HG02759 (cell line): ENCODE results near the gene LRRC52.
"Not testable (repeated sequence)": the region's sequence is repeated elsewhere in the genome, so short reads cannot be mapped to it uniquely, and the experiment has no call there.

Experiments used
- ATAC-seq: cut with Tn5 transposase; IDR thresholded peaks from one replicate; pipeline ENCODE4 v1.9.1; 2021; ENCODE audit warnings: mild to moderate bottlenecking, moderate library complexity; ENCODE audit not compliant: unreplicated experiment

The LRRC52 gene

GRCh38 chr1:165580931-165581871, 37.4 kb downstream of the LRRC52 start:
- no peak for ATAC-seq

DNA sequence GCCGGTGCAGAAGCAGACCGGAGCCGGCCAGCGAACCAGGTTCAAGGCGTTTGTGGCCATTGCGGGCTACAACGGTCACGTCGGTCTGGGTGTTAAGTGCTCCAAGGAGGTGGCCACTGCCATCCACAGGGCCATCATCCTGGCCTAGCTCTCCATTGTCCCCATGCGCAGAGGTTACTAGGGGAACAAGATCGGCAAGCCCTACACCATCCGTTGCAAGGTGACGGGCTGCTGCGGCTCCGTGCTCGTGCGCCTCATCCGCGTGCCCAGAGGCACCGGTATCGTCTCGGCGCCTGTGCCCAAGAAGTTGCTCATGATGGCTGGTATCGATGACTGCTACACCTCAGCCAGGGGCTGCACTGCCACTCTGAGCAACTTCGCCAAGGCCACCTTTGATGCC, 38.1 kb downstream of the LRRC52 start:
- ATAC-seq: no peak

DNA sequence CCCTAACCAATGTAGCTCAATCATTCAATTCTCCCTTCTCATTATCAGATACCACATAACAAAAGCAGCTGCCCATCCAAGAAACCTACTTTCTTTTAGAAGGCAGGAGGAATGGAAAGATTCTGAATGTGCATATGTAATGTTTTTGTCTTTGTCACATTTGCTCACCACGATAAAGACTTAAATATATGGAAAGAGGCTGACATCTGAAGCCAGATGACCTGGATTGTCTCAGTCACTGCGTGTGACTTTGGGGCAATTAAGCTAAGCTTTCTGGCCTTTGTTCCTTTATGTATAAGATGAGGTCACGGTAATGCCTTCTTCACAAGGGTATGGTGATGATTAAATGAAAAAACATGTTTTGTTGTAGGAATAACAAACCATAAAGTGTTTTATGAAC, 42.6 kb downstream of the LRRC52 start:
- ATAC-seq: no peak

DNA sequence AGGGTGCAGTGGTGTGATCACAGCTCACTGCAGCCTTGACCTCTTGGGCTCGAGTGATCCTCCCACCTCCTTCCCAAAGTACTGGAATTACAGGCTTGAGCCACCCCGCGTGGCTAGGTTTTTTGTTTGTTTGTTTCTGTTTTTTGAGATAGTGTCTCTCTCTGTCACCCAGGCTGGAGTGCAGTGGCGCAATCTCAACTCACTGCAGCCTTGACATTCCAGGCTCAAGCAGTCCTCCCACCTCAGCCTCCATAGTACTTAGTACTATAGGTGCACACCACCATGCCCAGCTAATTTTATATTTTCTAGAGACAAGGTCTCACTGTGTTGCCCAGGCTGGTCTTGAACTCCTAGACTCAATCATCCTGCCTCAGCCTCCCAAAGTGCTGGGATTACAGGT, 47.6 kb downstream of the LRRC52 start:
- not testable (repeated sequence) for ATAC-seq

- no peak for ATAC-seq
These were observed 49.4 kb downstream of the LRRC52 start for GRCh38 chr1:165592945-165593823.

- no peak for ATAC-seq
These were observed 51.6 kb downstream of the LRRC52 start for GRCh38 chr1:165595246-165595938.

GRCh38 chr1:165597883-165598675, 54.3 kb downstream of the LRRC52 start:
- ATAC-seq: peak; percentile 97

DNA sequence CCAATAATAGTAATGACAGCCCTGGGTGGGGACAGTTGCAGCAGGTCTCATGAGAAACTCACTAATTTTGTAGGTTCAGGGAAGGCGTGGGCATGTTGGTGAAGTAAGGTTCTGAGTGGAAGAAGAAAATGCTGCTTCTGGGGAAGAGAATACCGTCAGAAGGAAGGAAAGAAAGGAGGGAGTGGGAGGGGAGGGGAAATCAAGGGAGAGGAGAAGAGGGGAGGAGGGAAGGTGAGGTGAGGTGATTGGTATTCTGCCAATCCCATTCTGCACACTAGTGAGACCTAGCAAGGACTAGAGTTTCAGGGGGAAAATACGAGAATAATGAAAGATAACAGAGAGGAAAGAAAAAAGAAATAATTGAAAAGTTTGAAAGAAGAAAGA, 54.9 kb downstream of the LRRC52 start:
- ATAC-seq: no peak

DNA sequence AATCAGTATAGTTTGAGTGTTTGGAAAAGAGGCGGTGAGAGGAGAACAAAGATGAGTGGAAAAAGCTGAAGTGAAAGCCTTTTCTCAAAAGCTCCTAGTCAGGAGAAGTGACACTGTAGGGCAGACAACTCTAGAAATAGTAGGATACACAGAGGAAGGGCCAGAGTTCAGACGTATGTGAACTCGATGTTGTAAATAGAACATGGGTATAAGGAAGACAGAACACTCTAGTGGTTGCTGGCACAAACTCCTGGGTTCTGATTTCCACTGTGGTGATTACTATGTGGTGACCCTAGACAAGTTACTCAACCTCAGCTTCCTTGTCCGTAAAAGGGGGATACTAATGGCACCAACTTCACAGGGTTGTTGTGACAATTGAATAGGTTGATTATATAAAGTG, 57.0 kb downstream of the LRRC52 start:
- no peak for ATAC-seq

- ATAC-seq: no peak
These were observed 60.0 kb downstream of the LRRC52 start for GRCh38 chr1:165603810-165604209.

GRCh38 chr1:165605246-165605645, 61.4 kb downstream of the LRRC52 start:
- ATAC-seq: no peak

DNA sequence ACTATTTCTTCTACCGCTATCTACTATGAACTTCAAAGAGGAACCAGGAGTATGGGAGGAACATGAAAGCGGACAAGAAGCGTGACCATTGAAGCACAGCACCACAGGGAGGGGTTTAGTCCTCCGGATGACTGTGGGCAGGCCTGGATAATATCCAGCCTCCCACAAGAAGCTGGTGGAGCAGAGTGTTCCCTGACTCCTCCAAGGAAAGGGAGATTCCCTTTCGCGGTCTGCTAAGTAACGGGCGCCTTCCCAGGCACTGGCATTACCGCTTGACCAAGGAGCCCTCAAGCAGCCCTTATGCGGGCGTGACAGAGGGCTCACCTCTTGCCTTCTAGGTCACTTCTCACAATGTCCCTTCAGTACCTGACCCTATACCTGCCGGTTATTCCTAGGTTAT, 62.9 kb downstream of the LRRC52 start:
- ATAC-seq: not testable (repeated sequence)

DNA sequence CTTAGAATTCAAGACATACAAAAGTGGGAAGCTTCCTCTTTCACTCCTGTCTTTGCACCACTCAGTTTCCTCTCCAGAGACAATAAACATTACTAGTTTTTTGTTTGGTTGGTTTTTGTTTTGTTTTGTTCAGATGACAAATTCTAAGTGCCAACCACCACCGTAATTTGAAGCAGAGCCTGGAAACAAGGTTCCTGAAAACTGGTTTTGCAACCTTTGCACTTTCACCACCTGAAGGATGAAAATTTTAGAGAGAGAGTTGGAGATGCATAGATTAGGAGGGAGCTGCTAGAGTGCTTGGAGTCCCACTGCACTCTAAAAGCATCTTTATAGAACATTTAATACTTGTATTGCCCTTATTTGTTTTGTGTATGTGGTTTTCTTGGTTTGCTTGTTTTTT, 67.1 kb downstream of the LRRC52 start:
- no peak for ATAC-seq

GRCh38 chr1:165612062-165612461, 68.3 kb downstream of the LRRC52 start:
- ATAC-seq: no peak
